Stimulated activated naive CD4-positive, alpha-beta T cell (primary cell): ENCODE measurements around the gene DISP1.
"Not testable (repeated sequence)": the region's sequence is repeated elsewhere in the genome, so short reads cannot be mapped to it uniquely, and the experiment has no call there.

Experiments
- DNase-seq, 6 experiments: peaks; one replicate each; lab custom pipeline; 2025; lab: John Stamatoyannopoulos, UW

Gene DISP1

DNA sequence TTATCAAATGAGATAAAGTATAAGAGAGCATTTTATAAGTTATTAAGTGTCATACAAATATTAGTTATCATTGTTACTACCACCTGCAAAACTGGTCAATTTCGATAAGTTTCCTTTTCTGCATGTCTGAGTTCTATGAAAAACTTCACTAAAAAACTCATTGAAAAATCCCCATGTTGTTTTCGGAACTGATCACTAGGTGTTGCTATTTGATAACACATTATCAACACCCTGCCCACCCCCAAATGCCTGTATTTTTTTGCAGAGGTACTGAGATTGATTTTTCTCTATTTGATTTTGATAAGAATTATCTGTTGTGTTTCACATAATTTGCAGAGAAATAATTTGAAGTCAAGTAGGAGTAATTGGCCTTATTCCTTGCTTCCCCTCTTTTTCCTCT, 22.1 kb upstream of the DISP1 start:
- peak in 2 of 6 experiments; percentile 27 for DNase-seq

DNA sequence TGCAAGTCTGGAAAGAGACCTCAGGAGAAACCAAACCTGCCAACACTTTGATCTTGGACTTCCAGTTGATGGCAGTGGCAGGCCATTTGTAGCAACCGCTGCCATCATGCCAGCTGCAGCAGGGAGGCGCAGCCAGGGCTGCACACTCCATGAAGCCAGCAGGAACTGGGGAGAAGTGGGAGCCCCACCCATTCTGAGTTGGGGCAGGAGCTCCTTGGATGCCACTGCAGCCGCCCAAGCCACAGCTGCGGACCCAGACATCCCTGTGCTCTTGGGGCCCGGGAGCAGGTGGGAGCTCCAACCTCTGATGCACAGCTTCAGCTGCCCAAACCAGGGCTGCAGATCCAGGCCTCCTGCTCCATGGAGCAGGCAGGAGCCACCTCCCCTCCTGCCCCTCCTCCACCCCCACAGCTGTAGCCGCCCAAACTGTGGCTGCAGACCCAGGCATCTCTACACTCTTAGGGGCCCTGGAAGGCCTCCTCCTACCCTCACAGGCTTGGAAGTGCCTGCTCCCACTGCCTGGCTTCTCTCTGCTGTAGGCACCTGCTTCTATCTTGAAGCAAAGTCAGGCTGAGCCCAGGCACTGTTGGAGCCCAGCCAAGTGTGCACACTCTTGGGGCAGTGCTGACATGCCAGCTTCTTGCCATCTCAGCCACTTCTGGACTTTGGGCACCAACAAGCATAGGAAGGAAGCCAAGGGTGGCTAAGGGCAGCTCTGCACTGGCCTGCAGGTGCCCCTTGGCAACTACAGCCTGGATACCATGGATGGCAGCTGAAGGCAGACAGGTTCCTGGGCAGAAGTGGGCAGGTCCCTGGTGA, 20.0 kb upstream of the DISP1 start:
- no peak for DNase-seq

DNA sequence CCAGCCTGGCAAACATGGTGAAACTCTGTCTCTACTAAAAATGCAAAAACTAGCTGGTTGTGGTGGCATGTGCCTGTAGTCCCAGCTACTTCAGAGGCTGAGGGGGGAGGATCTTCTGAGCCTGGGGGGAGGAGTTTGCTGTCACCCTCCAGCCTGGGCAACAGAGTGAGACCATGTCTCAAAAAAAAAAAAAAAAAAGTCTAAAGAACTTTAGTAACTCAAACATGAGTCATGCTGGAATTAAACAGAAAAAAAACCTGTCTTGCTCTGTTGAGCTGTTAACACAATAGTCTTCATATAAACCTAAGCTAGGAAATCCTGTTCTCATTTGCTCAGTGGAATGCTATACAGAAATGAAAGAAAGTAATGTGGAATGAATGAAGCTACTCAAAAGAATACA, 16.7 kb upstream of the DISP1 start:
- no peak for DNase-seq

DNA sequence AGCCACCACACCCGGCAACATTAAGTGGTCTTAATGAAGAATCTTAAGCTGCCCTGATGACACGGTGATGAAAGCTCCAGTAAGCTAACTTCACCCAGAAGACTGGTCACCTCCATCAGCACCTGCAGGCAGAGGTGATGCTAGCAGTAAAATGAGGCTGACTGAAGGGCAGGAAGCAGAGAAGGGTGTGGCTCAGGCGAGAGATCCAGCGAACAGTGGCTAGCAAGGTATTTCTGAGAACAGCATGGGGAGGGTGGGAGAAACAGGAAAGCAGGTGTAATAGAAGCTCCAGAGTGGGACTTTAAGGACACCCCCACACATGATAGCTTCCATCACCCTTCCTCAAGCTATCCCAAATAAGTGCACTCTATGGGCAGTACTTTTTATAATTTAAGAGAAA, 15.9 kb upstream of the DISP1 start:
- DNase-seq, result no peak

DNA sequence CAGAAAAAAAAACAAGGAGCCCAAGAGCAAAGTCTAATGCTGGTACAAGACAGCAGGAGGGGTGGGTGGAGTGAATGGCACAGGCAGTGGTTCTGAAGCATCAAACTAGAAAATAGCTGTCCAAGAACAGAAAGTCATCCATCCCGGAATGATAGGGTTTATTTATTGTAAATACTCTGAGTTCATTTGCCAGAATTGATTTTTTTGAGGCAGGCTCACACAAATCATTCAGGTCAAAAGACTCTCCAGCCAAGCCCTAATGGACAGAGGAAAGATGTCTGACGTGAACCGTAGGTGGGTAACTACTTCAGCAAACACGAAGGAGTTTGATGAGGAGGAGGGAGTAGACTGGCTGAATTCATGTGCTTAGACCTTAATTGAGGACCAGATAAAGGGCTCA, 13.8 kb upstream of the DISP1 start:
- no peak for DNase-seq

DNA sequence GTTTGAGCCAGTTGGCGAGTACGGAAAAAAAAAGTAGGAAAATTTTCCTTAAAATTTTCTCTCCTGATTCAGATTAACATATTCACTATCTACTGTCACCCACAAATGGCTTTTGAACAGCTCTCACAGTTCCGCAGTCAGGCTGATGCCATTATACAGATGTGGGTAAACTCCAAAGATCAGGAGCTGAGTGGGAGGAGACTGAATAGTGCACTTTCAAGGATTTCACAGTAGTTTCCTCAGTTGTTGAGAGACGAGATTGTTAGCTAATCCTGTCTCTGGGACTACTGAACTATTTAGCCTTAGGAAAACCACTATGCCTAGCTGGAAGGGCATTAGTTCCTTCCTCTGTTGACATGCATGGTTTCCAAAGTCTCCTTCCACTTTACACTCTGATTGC, 3.2 kb upstream of the DISP1 start:
- no peak for DNase-seq

DNA sequence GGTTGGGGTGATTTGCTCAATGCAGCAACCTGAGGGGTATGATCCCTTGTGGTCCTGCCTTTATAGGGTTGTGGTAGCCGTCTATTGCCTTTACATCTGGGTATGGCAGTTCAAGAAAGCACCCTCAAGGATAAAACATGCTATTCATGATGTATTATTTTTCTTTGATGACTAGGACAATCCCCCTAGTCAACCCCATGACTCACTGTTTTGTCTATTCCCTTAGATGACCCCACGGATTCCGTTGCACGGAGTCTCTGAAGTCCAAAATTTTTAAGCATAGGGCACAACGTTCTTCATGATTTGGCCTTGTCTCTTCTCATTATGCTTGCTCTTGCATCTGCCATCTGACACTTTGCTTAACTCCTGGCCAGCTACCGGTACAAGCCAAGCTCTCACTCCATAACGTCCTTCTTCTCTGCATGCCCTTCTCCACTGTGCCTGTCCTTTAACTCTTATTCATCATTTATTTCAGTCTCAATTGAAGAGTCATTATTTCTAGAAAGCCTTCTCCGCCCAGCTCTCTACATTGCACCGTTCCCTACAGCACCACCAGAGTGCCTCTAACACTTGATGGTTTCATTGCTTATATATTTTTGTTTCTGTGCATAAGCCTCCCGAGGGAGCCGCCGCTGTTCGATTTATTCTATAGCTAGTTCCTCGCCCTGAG, 838 bp upstream of the DISP1 start:
- DNase-seq, result no peak

DNA sequence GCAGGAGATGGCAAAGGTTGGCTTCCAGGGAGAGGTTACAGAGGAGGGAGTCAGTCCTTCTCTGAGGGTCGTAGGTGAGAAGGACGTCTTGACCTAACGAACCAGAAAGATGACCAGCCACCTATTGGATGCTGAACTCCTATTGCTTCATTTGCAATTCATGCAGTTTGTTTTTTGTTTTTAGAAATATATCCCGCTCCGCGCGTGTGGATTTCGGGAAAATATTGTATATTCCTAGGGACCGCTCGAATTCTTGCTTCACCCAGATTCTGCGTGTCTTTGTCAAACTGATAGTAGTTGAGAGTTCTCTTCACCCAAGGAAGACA, 564 bp downstream of the DISP1 start:
- DNase-seq, result peak in 1 of 6 experiments; percentile 32

DNA sequence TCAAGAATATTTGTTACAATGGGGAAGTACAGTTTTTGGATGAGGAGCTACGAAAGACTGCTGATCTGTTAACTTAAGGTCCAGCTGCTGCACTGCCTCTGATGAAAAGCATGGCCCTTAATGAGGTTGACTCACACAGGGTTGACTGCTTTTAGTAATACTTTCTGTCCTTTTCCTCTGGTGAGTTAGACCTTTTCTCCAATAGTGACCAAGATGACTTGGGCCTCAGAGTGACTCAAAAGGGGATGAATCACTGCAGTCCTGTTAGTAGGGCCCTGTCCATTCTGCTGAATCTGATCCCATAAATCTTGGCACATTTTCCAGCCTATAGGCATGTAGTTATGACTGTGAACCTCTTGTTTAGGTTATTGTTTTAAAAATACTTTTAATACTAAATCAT, 2.7 kb downstream of the DISP1 start:
- no peak for DNase-seq

DNA sequence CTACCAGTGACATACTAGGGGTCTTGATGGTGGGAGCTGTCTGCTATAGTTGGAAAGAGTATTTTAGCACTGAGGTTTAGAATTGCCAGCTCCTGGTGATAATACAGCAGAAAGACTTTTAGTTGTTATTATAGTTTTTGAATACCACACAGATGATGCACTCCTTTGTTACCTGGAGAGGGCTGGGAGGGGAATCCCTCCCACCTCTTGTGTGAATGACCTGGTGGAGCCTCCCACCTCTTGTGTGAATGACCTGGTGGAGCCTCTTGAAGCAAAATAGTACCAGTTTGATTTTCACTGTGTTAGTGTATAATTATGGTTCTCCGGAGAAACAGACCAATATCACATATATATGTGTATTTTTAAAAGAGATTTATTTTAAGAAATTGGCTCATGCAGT, 3.3 kb downstream of the DISP1 start:
- no peak for DNase-seq

DNA sequence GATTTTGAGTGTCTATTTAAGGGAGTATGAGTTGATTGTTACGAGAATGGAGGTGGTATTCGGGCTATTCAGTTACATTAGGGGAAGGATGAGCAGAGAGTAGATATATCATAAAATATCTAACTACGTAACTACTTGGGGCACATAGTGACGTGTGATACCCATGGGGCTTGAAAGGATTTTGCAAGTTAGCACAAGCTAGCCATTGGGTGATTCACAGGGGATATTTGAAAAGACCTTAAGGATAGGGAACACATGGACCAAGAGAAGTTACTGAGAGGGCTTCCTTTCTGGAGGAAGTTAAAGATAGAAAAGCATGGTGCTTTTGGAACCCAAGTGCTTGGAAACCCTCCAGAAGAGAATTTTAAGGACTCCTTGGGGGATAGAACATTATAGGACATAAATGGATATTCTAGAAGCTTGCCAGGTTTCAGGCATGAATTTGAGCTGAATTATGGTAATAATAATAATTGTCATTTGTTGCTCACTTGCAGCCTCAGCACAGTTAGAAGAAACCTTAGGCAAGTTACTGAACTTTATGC, 5.4 kb downstream of the DISP1 start:
- DNase-seq, result no peak

DNA sequence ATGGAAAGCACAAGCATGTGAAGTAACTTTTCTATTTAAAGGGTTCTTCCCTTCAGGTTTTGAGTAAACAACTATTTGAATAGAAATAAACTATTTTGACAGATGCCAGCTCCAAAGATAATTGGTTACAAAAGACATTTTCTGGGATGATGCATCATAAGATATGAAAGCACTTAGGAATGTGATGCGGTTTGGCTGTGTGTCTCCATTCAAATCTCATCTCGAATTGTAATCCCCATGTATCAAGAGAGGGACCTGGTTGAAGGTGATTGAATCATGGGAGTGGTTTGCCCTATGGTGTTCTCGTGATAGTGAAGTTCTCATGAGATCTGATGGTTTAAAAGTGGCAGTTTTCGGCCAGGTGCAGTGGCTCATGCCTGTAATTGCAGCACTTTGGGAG, 6.4 kb downstream of the DISP1 start:
- no peak for DNase-seq

DNA sequence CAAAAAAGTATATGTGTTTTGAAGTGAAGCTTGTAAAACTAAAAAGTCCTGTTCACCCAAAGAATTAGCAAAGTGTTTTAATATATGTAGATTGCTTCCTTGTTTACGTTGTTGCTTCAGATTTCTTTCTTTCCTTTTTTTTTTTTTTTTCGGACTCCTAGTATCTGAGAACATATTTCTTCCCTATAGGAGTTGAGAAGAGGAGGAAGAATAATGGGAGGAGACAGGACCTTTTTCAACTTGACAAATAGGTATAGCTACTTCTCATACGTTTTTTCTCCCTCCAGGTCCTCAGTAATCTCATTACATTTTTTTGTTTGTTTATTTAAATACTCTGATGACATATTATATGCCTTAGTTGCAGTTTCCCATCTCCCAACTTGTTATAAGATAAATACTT, 8.9 kb downstream of the DISP1 start:
- DNase-seq, result no peak

DNA sequence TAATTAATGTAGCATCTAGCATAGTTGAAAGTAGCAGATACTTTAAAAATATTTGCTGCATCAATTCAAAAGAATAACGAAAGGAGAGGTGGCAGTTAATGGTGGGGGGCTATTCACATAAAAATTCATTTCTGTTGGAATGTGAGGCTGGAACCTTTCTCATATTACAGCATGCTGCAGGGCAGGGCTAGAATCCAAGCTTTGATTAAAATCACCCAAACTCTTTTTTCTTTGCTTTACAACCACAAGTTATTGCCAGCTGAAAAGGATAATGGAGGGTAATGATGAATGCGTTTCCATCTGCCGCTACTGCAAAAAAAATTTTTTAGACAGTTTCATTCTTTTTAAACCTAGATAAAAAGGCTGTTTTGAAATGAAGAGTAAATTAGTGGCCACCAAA, 9.8 kb downstream of the DISP1 start:
- no peak for DNase-seq

DNA sequence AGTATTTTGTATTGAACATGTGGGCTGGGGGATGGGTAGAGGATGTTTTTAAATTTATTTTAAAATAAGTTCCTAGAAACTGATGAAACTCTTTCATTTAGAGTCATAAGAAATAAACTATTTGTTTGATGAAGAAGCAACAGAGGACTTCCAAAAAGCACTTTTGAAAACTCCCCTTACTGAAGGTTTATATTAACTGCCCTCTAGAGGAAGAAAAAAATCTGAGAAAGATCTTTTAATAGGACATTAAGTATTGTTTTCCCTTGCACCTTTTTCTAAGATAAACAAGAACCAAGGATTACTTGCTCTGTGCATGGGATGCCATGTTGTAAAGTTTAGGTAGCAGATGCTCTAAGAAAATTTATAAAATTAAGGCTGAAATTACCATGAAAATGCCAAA, 14.1 kb downstream of the DISP1 start:
- DNase-seq, result no peak

DNA sequence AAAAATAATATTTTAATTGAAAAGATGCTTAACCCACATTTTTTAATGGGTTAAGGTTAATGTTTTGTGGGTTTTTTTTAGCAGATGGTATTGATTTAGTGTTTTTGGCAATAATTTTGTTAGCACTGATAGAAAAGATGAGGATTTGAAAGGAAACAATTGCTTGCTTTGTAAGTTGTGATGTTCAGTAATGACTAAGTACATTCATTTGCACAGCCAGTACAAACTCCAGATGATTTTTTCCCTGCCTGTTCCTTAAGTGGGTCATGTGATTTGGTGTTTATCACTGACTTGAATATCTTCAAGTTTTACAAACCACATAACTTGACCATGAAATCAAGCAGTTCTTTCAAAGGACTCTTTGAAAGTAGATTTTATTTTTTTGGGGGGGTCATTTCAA, 15.0 kb downstream of the DISP1 start:
- DNase-seq, result no peak

DNA sequence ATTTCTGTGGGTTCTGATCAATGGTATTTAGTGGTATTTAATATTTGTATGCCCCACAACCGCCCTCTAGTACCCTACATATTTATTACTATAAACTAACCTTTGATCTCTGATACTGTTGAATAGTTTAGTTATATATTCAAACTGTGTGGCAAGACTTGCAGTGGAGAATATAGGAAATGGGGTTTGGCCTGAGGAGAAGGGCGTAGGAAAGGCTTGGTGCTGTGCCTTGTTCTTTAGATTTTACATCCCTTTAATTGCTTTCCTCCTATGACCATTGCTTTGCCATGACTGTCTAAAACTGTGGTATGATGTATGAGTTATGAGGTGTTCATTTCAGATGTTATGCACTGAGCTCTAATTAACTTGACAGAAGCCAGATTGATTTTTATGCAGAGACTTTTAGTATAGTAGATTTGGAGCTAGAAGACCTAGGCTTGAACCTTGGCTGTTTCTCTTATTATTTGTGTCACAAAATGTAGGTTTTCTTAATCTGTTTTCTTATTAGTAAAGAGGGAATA, 18.6 kb downstream of the DISP1 start:
- DNase-seq, result no peak

DNA sequence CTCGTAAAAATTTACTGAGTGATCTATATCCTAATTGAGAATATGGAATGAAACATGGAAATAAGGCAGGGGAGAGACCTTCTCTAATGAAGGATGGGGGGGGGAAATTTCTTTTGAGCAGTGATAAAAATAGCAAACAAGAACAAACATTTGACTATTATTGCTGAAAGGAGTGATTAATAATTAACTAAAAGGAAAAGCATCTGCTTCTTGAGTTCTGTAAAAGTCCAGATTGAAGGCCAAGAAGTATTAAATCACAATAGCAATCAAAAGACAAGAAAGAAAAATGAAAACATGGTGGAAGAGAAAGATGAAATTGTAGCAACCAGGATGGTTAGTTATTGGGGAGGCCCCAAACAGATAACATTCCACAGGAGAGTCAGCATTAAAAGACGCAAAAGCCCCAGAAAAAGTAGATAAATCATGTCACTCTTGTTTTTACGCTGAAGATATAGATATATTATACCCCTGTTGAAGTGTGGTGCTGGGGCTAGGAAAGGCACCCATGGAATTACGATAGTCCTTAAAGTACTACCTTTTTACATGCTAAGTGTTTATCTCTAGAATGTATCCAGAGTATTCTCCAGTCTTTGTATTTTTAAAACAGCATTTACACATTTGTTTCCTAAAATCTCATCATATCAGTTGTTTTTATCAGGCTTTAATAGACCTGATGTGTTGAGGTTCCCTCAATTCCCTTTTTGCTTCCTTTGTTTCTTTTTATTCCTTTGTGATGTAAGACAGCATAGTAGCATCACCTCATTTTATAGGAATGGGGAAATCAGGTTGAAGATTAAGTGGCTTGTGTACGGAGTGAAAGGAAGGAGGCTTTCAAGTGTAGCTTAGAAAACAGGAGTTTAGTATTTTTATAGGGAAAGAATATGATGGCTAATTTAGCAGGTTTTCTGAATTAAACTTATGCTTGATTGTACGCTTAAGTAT, 28.9 kb downstream of the DISP1 start:
- DNase-seq, result no peak

DNA sequence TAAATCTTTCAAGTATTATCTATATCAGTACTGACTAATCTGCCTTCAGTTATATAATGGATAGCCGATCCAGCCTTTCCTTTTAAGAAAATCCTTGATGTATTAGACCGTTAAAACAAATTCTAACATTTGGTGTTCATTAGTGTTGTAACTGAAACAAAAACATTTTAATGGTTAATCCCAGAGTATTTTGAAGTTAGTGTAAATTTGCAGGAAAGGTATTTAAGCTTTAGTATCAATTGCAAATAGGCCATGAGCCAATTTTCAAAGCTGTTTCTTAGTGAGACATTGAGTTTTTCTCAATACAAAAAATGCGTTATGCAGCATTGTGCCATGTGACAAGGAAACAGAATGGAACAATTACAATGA, 29.6 kb downstream of the DISP1 start:
- no peak for DNase-seq

DNA sequence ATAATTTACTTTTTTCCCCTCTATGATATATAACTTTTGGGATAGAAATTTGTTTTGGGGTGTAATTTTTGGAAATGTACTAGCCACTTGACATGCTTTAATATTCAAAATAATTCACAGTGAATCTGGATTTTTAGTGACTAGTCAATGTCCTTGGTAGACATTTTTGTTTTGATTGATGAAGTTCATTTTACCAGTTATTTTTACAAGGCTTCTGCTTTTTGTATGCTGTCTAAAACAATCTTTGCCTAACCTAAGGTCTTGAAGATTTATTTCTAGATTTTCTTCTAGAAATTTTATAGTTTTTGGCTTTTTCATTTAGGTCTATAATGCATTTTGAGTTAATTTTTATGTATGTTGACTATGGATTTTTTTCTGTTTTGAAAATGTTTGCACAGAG, 30.9 kb downstream of the DISP1 start:
- no peak for DNase-seq

DNA sequence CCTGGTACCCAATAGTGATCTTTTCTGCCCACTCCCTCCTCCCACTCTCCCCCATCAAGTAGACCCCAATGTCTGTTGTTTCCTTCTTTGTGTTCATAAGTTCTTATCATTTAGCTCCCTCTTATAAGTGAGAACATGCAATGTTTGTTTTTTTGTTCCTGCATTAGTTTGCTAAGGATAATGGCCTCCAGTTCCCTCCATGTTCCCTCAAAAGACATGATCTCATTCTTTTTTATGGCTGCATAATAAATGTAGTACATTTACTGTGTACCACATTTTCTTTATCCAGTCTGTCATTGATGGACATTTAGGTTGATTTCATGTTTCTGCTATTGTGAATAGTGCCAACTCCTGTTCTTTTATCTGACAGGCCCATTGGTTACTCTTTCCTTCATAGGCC, 35.7 kb downstream of the DISP1 start:
- DNase-seq, result not testable (repeated sequence)

DNA sequence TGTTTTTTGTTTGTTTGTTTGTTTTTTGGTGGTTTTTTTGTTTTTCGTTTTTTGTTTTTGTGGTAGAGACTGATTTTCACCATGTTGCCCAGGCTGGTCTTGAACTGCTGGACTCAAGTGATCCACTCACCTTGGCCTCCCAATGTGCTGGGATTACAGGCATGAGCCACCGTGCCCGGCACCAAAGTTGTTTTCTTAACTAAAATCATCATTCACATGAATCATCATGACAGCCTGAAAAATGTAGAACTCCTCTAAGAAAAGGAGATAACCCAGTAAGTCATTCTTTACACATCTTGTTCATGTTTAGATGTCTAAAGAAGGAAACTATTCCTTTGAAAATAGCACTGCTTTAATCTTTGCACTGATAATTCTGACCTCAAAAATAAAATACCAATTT, 37.5 kb downstream of the DISP1 start:
- DNase-seq, result no peak
